Measurements from ENCODE around the gene TOM1L2.

- TF ChIP-seq CTCF (IDR thresholded peaks at IDR 0.05) (no peak), POLR2A (IDR thresholded peaks at IDR 0.05) (no peak)
These were observed 99.5 kb downstream of the TOM1L2 start for GRCh38 chr17:17872547-17873345.
